Activated naive CD8-positive, alpha-beta T cell treated with anti-CD3 and anti-CD28 coated beads, Interleukin-2, amount 50 U/mL, for 16 hours (primary cell): ENCODE results near the gene LSAMP.

ENCODE experiments used
- DNase-seq: peaks from one replicate; pipeline ENCODE4 v3.0.0-alpha.2; 2020; ENCODE audit warnings: low read depth, low spot score

The LSAMP gene

DNA sequence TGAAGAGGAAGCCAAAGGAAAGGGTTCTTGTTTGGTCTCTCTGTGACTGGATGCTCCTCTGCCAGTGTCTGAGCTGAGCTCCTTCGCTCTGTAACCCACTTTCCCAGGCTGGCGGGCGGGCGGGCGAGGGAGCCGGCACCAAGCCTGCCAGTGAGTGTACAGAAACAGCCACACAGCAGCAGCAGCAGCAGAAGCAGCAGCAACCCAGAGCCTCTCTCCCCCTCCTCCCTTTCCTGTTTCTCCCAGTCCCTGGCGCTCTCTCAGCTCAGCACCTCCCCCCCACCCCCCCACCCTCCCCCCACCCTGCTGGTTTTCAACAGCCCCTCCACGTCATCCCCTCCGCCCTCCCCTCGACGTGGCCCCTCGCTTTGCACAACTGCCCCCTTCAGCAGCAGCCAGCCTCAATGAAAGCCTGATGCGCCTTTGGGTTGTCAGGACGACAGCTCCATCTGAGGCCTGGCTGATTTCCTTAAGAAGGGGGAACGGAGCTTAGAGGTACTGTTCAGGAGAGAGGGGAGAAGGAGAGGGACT is at the start of gene LSAMP:
Gene LSAMP, minus strand, starts transcription at position 177 of the 531 bp plus-strand sequence.
- DNase-seq, result no peak

DNA sequence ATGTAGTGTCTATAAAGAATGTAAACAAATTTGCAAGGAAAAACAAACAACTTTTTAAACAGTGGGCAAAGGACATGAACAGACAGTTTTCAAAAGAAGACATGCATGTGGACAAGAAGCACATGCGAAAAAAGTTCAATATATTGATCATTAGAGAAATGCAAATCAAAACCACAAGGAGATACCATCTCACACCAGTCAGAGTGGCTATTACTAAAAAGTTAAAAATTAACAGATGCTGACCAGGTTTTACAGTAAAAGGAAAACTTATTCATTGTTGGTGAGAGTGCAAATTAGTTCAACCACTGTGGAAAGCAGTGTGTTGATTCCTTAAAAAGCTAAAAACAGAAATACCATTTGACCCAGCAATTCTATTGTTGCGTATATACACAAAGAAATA is 47.1 kb upstream of the LSAMP start:
- DNase-seq, result no peak

GRCh38 chr3:116483135-116483534 is 37.8 kb upstream of the LSAMP start:
- DNase-seq, result no peak

DNA sequence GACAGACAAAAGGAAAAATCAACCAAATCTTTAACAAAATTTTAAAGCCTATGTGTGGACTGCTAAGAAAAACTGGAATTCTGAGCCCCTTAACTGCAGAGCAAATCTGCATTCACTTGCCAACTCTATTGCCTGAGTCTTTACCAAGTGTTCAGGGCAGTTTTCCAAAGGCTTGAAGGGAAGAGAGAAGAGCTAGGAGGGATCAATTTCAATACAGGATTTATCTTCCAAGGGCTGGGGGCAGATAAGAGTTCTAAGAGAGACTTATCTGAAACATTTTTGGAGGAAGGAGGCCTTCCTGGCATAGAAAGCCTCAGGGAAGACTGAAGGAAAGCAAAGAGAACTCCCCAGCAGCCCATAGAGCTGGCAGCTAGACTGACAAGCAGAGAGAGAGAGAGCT is 31.4 kb upstream of the LSAMP start:
- no peak for DNase-seq

DNA sequence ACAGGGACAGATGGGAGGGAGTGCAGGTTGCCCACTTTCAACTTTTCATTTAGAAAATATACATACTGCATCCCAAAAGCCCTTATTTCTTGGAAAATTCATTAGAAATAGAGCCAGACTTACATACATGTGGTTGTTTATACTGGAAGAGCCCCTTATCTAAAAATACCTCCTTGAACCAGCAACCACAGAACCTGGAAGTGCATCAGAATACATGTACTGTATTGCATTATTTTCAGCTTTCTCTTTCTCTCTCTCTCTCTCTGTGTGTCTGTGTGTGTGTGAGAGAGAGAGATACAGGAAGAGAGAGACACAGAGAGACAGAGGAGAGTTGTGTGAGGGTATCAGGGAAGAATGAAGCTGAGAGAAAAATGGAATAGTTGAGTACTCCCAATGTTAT is 29.5 kb upstream of the LSAMP start:
- DNase-seq, result no peak

DNA sequence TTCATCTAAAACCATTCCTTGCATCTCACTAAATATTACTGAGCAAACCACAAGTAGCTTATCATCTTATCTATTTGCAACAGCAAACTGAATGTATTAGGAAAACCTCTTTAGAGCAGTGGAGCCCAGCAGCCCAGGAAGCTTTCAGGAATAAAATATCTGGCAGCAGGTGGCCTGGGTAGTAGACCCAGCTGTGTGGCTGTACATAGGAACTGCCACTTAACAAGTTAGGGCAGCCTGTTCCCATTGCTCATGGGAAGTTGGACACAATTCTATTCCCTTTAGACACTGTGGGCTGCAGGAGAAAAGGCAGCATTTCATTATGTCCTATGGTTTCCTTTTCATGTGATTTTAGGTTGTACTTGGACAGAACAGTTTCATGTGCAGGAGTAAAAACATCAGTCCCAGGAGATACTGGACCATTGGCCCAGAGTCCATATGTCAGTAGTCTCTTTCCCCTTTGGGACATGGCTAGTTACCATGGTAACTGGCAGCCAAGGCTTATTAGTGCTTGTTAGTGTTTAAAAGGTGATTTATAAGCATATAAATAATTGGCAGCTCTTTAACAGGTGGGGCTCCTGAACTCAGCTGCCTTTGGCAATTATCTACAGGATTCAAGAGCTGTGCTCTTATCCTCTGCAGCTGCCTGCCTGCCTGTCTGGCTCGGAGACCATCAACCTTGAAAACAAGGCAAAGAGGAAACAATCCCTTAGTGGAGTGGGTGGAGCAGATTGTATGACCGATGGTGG is 28.9 kb upstream of the LSAMP start:
- no peak for DNase-seq

GRCh38 chr3:116473602-116474001 is 28.3 kb upstream of the LSAMP start:
- DNase-seq, result no peak

- DNase-seq, result no peak
These were observed 25.4 kb upstream of the LSAMP start for GRCh38 chr3:116470605-116471197.

- DNase-seq, result no peak
These were observed 24.3 kb upstream of the LSAMP start for GRCh38 chr3:116469546-116469945.

- no peak for DNase-seq
These were observed 19.1 kb upstream of the LSAMP start for GRCh38 chr3:116464276-116464798.

GRCh38 chr3:116453666-116454346 is 8.5 kb upstream of the LSAMP start:
- no peak for DNase-seq

DNA sequence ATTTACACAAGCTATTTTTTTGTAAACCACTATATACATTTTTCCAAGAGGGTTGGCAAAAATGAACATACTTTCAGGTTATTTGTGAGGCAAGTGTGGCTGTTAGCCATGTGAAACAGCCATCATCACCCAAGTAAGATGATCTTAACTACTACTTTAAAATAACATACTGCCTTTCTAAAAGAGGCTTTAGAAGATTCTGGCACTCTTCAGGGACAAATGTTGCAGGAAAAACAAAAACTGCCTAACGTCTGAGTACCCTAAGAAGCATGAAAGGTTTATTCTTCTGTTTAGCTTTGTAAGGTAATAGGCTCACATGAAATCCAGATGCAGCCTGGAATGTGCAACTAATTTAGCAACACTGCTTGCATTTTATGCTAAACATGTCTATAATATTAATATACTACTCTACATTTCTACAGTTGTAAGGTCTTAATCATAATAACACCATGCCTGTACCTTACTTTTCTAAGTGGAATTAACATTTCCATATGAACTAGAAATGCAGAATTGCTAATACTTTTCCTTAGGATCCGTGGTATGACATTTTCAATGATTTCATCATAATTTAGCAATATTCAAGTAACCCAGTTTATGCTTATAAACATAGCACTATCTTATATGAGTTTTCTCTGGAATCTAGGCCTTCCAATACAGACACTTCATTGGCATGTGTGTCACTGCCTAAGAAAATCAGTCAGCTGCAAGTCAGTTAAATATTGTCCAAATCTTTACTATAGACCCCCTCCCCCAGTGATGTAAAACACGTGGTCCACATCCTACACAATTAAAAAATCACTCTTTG is 4.5 kb upstream of the LSAMP start:
- no peak for DNase-seq

GRCh38 chr3:116445990-116446389 is 703 bp upstream of the LSAMP start:
- no peak for DNase-seq

DNA sequence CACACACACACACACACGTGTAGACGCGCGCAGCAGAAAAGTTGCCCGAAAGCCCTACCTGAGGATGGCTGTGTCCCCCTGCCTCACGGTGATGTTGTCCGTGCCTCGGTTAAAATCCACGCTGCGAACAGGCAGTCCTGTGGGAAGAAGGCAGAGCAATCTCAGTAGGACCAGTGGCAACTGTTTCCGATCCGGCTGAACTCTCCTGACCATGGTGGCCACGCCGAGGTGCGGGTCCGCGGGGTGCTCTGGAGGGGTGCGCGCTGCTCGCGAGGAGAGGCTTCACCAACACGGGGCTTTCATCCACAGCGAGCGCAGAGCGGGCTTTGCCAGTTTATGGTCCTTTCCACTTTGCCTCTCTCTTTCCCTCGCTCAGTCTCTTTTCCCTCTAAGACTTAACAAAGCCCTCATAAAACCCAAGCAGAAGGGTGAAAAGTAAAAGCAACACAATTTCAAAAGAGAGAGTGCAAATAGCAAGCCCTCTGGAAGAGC is 422 bp downstream of the LSAMP start:
- no peak for DNase-seq

- DNase-seq, result no peak
These were observed 1.1 kb downstream of the LSAMP start for GRCh38 chr3:116444115-116444747.

GRCh38 chr3:116443191-116443661 is 2.1 kb downstream of the LSAMP start:
- DNase-seq, result no peak

GRCh38 chr3:116442331-116443021 is 2.8 kb downstream of the LSAMP start:
- DNase-seq, result no peak

DNA sequence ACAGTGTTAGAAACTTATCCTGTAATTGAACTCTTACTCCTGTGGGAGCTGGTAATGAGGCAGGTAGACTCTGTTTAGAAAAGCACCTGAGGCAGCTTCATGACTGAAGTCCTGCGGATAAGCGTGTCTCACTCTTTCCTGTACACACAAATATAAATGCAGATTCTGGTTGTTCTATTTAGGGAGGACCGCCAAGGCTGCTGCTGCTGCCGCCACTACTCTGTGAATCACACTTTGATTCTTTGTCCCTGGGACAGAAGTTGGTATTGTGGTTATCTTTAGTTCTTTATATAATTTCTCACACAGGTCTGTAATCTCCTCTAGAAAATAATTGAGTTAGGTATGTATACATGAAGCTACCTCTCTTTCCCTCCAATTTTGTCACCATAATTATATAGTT is 3.6 kb downstream of the LSAMP start:
- DNase-seq, result no peak

GRCh38 chr3:116440196-116440595 is 5.1 kb downstream of the LSAMP start:
- no peak for DNase-seq

- DNase-seq, result no peak
These were observed 11.7 kb downstream of the LSAMP start for GRCh38 chr3:116433552-116433951.
